ENCODE results near the gene PACS1. TPM values are rescaled to one million over a fixed set of nuclear protein-coding genes. Genes with fewer than 3 reads are reported as not detected.

Gene PACS1
- total RNA-seq, 1 experiment from 2014 or later, result 41.1 TPM

- TF ChIP-seq TCF7L2 (IDR thresholded peaks at IDR 0.05; ENCODE audit: borderline replicate concordance, extremely low read depth, insufficient read depth, insufficient read length) (no peak), ELF1 (IDR thresholded peaks at IDR 0.05; ENCODE audit: borderline replicate concordance, low read depth) (no peak), CEBPB (IDR thresholded peaks at IDR 0.05; ENCODE audit: low read depth) (no peak), ATF3 (IDR thresholded peaks at IDR 0.05) (no peak), JUND (IDR thresholded peaks at IDR 0.05) (no peak), POLR2AphosphoS5 (IDR thresholded peaks at IDR 0.05; ENCODE audit: low read depth, low read length) (no peak), EZH2 (IDR thresholded peaks at IDR 0.05) (no peak), FOSL1 (IDR thresholded peaks at IDR 0.05; ENCODE audit: low read depth) (no peak), POLR2A (IDR thresholded peaks at IDR 0.05; ENCODE audit: borderline replicate concordance, extremely low read depth, insufficient read depth, insufficient read length) (no peak), SIN3A (IDR thresholded peaks at IDR 0.05; ENCODE audit: low read depth) (no peak), ZFX (IDR thresholded peaks at IDR 0.05) (no peak), ZNF274 (IDR thresholded peaks at IDR 0.05; ENCODE audit: low read depth, low read length) (no peak), RAD21 (IDR thresholded peaks at IDR 0.05; ENCODE audit: low read depth) (no peak), CTCF (IDR thresholded peaks at IDR 0.05 in 2 of 3, conservative IDR thresholded peaks at IDR 0.05 in 1 of 3; ENCODE audit: borderline replicate concordance in 1 of 3, insufficient read depth in 1 of 3, low read depth in 2 of 3, low read length in 2 of 3) (no peak), SRF (IDR thresholded peaks at IDR 0.05; ENCODE audit: low read depth) (no peak), CBX3 (IDR thresholded peaks at IDR 0.05; ENCODE audit: low read depth) (no peak), ZBTB33 (IDR thresholded peaks at IDR 0.05; ENCODE audit: extremely low read depth, insufficient replicate concordance, low read length) (no peak)
- Histone ChIP-seq H3K27me3 (ENCODE audit: insufficient read depth, low read length) (no peaks in the 10 kb centered on the region), H2AFZ (ENCODE audit: low read depth, low read length, poor library complexity, severe bottlenecking) (no peak overlapping the region), H3K9me3 (ENCODE audit: control insufficient read depth in 1 of 2, insufficient read depth in 1 of 2, low read depth in 1 of 2, low read length in 2 of 2) (no peaks in the 10 kb centered on the region), H4K20me1 (ENCODE audit: insufficient read depth) (no peaks in the 10 kb centered on the region), H3K36me3 (ENCODE audit: control insufficient read depth in 1 of 2, insufficient read depth in 2 of 2, low read length in 2 of 2) (no peaks in the 10 kb centered on the region), H3K4me2 (ENCODE audit: low read length) (no peak overlapping the region), H3K4me1 (ENCODE audit: control insufficient read depth in 1 of 2, insufficient read depth in 2 of 2, low read length in 2 of 2) (no peaks in the 10 kb centered on the region), H3K9me2 (ENCODE audit: insufficient read depth) (no peaks in the 10 kb centered on the region), H3K4me3 (replicated peaks in 1 of 2; ENCODE audit: low read depth in 1 of 2, low read length in 2 of 2) (no peak overlapping the region), H3K27ac (ENCODE audit: low read depth, low read length) (no peak overlapping the region), H3K9ac (ENCODE audit: low read length) (no peak overlapping the region), H3K79me2 (ENCODE audit: insufficient read depth, low read length) (no peaks in the 10 kb centered on the region; the same call in 1 of the 2 replicates)
- DNase-seq (ENCODE audit: low read depth, low spot score) (no peak), ATAC-seq (no peak)
- CTCF ChIA-PET, result no interaction called here
- intact Hi-C loops (cut with micrococcal nuclease), result no loop called here
- POLR2A ChIA-PET, result no interaction called here
- RAD21 ChIA-PET (ENCODE audit: low non-redundant PET in 1 of 2, low total read pairs in 2 of 2, uncharacterized antibody in 2 of 2, unreplicated experiment in 2 of 2), result interaction anchor here in 1 of 2 experiments (0.7 kb wide), 1 partner anchor 147 kb away, joined by 3 read pairs; no protein-coding TSS in a partner anchor
- BruUV-seq (replicated peaks), result no TSS peak
Measured at GRCh38 chr11:66131937-66132632, 62.0 kb downstream of the PACS1 start.

Data from HCT116 (cell line).